Measurements from ENCODE around the gene NYAP1. TPM values are rescaled to one million over a fixed set of nuclear protein-coding genes. Genes with fewer than 3 reads are reported as not detected.
A peak's percentile ranks its signal among the peaks of the same experiment; 100 is the strongest.
"Not testable (repeated sequence)": the region's sequence is repeated elsewhere in the genome, so short reads cannot be mapped to it uniquely, and the experiment has no call there.

The NYAP1 gene
- polyA plus RNA-seq, 1 donor: 2.2 TPM

DNA sequence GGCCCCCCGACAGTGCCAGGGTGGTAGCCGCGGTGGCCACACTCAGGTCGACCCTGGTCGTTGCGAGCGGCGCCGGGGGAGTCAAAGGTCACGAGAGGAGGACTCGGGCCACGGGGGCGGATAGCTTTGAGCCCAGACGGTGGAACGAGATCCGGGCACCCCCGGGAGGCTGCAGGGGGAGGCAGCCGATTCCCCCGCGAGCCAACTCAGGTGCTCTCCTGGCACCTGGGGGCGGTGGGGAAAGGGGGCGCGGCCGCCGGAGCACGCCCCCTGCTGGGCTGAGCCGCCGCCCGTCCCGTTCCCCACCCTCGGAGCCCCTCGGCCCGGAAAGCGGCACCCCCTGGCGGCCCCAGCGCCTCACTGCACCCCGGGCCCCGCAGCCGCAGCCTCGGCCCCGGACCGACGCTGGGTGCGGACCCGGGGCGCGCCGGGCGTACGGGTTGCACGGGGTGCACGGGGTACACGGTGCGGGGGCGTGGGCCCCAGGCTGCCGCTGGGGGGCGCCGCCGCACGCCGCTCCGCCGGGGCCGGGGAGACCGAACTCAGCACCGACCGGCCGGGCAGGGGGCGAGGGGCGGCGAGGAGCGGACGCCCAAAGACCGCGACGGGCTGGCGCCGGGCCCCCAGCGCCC lies 521 bp upstream of the NYAP1 start:
- DNase-seq: peak; percentile 72

DNA sequence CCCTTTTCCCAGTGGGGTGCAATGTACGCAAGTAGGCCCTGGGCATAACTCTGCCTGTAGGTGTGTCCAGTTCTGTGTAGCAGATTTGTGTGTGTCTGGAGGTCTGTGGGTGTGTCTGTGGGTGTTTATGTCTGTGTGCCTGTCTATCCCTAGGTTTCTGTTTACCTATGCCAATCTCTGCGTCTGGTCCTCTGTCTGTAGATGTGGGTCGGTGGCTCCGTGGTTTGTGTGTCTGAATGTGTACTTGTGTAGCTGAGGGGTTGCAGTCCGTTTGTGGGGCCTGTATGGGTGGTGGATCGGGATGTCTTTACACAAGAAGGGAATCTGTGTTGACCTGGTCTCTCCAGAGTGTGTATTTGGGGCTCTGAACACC lies 932 bp downstream of the NYAP1 start:
- DNase-seq: no peak

DNA sequence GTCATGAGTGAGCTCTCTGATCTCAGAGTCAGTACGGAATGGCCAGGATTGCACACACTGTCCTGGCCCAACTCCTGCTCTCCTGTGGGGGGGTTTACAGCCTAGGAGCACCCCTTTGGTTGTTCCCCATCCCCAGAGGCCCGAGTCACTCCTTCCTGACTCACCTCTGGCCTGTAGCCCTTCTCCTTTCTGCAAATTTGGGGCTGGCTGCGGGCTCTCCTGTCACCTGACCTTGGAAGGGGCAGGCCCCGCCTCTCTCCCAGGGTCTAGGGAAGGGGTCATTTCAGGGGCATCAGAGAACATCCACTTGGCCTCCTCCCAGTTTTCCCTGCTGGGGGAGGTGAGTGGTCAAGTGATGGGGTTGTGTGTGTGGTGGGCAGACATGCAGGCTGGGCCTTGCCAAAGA lies 1.7 kb downstream of the NYAP1 start:
- DNase-seq: no peak

- DNase-seq: no peak
Observed at GRCh38 chr7:100486111-100486636, 2.4 kb downstream of the NYAP1 start.

DNA sequence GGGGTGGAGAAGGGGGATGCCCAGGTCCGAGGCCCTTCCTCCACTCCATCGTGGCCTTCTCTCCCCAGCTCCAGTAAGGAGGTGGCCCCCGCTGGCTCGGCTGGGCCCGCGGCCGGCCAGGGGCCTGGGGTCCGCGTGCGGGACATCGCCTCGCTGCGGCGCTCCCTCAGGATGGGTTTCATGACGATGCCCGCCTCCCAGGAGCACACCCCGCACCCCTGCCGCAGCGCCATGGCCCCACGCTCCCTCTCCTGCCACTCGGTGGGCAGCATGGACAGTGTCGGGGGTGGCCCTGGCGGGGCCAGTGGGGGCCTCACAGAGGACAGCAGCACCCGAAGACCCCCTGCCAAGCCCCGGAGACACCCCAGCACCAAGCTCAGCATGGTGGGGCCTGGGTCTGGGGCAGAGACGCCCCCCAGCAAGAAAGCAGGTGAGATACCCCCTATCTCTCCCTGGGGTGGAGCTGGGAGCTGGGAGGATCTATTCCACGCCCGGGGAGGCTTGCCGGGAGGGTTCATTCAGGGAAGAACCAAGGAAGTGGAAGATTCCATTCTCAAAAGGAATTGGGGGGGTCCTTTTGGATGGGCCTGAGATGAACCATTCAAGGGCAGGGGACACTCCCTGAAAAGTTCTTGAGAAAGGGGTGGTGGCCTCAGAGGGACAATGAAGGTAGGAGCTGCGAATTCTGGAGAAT lies 3.2 kb downstream of the NYAP1 start:
- no peak for DNase-seq

DNA sequence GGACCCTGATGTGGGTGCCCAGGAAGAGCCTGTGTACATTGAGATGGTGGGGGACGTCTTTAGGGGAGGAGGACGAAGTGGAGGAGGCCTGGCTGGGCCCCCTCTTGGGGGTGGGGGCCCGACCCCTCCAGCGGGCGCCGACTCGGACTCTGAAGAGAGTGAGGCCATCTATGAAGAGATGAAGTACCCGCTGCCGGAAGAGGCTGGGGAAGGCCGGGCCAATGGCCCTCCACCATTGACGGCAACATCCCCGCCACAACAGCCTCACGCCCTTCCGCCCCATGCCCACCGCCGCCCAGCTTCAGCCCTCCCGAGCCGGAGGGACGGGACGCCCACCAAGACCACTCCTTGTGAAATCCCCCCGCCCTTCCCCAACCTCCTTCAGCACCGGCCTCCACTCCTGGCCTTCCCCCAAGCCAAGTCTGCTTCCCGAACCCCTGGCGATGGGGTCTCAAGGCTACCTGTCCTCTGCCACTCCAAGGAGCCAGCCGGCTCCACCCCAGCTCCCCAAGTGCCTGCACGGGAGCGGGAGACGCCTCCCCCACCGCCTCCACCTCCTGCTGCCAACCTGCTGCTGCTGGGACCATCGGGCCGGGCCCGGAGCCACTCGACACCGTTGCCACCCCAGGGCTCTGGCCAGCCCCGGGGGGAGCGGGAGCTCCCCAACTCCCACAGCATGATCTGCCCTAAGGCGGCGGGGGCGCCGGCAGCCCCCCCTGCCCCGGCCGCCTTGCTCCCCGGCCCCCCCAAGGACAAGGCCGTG lies 4.8 kb downstream of the NYAP1 start:
- no peak for DNase-seq

DNA sequence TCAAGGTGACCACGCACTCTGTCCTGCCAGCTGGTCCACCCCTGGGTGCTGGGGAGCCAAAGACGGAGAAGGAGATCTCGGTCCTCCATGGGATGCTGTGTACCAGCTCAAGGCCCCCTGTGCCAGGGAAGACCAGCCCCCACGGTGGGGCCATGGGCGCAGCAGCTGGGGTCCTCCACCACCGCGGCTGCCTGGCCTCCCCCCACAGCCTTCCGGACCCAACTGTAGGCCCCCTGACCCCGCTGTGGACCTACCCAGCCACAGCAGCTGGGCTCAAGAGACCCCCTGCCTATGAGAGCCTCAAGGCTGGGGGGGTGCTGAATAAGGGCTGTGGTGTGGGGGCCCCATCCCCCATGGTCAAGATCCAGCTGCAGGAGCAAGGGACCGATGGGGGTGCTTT lies 5.4 kb downstream of the NYAP1 start:
- DNase-seq: no peak

- peak; percentile 92 for DNase-seq
Observed at GRCh38 chr7:100489824-100490223, 6.1 kb downstream of the NYAP1 start.

- no peak for DNase-seq
Observed at GRCh38 chr7:100490483-100491191, 6.9 kb downstream of the NYAP1 start.

GRCh38 chr7:100491192-100491578 lies 7.5 kb downstream of the NYAP1 start:
- no peak for DNase-seq

GRCh38 chr7:100492738-100493475 lies 9.2 kb downstream of the NYAP1 start:
- no peak for DNase-seq

- no peak for DNase-seq
Observed at GRCh38 chr7:100493476-100494264, 9.9 kb downstream of the NYAP1 start.

DNA sequence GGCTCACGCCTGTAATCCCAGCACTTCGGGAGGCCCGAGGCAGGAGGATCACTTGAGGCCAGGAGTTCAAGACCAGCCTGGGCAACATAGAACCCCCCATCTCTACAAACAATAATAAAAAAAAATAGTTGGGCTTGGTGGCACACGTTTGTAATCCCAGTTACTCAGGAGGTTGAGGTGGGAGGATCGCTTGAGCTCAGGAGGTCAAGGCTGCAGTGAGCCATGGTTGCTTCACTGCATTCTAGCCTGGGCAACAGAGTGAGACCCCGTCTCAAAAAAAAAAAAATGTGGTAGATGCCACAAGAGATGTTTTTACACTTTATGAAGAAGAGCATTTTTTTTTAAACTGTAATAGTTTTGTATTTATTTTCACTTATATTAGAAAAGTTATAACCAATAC lies 12.8 kb downstream of the NYAP1 start:
- no peak for DNase-seq

DNA sequence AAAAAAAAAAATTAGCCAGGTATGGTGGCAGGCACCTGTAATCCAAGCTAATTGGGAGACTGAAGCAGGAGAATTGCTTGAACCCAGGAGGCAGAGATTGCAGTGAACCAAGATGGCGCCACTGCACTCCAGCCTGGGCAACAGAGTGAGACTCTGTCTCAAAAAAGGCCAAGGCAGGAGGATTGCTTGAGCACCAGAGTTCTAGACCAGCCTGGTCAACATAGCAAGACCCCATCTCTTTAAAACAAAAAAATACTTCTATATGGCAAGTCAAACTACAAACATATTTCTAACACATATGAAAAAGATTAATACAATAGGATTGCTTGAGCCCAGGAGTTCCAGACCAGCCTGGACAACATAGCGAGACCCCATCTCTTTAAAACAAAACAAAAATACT lies 17.0 kb downstream of the NYAP1 start:
- not testable (repeated sequence) for DNase-seq

- not testable (repeated sequence) for DNase-seq
Observed at GRCh38 chr7:100504031-100504430, 20.3 kb downstream of the NYAP1 start.

GRCh38 chr7:100504887-100505611 lies 21.3 kb downstream of the NYAP1 start:
- no peak for DNase-seq

DNA sequence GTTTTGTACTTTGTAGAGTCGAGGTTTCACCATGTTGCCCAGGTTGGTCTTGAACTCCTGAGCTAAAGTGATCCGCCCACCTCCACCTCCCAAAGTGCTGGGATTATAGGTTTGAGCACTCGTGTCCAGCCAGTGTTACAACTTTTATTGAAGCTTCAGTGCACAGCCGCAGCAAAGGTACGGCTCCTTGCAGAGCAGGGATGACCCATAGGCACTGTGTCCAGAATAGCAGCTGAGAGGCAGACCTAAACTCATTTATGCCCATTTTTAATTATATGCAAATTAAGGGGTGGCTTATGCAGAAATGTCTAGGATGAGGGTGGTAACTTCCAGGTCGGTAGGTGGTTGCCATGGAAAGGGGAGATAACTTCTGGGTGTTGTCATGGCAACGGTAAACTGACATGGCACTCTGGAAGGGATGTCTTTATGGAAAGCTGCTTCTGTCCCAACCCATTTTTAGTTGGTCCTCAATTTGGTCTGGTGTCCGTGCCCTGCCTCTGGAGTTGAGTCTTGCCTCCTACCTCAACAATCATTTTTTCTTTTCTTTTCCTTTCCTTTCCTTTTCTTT lies 22.7 kb downstream of the NYAP1 start:
- no peak for DNase-seq

GRCh38 chr7:100509231-100509630 lies 25.5 kb downstream of the NYAP1 start:
- DNase-seq: no peak

DNA sequence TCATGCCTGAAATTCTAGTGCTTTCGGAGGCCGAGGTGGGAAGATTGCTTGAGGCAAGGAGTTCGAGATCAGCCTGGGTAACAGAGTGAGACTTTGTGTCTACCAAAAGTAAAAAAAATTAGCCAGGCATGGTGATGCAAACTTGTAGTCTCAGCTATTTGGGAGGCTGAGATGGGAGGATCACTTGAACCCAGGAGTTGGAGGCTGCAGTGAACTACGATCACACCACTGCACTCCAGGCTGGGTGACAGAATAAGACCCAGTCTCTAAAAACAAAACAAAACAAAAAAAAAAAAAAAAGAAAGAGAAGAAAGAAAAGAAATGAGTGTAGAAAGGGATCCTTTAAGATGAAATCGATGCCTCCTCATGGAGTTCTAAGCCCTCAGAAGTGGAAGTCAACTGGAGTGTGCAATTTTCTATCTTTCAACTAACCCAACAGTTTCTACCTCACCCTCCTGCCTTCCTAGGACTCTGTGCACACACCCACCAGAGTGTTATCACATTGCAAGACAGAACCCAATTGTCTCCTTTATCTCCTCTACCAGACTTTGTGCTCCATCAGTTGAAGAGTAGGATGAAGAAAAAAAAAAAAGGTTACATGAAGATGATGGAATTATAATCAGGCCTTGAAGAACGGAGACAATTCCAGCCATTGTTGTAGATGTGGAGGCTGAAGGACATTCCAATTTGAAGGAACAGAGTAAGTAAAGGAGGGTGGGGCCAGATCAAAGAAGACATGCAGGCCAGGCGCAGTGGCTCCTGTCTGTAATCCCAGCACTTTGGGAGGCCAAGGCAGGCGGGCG lies 26.9 kb downstream of the NYAP1 start:
- DNase-seq: no peak
